LNCAP (cell line): Measurements from ENCODE around the gene HEMGN.

Experiments used
- CTCF ChIP-seq: fragments of 450-650 bp; IDR thresholded peaks from 2 replicates; pipeline ENCODE4 v1.5.1; 2017; ENCODE audit warnings: mild to moderate bottlenecking

HEMGN gene

GRCh38 chr9:97981846-97982682 lies 44.1 kb upstream of the HEMGN start:
- no peak for TF ChIP-seq CTCF

DNA sequence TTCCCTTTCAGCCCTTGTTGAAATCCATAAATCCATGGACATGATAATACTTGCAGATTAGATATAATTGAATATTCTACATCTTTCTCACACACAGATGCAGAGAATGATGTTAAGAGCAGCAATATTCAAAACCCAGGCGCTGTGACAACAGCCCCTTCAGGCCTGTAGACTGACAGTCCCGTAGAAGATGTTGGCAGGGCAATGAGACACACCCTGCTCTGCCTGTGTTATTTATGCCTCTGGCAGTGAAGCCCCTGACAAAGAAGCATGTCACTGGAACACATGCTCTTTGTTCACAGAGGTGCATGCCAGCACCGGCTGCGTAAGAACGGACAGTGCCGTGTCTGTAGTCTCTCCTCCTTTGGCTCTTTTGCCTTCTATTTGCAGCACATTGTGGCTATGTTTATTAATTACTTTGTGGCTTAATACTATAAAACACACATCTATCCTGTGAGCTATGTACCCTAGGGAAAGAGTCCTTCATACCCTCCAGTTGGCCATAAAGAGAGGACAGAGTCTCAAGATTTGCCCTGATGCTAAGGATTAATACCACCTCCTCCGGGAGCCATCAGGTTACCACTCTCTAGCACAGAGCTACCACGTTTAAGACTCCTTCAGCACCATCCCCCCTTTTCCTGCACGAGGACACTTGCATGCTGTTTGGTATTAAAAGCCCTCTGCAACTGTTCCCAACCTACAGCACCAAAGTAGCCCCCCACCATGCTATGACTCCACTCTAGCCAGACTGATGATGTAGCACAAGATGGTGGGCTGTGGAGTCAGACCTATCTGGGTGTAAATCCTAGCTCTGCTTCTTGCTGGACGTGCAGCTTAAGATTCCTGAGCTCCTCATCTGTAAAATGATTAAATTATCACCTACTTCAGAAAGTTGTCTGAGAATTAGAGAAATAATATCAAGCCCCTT lies 43.2 kb upstream of the HEMGN start:
- no peak for TF ChIP-seq CTCF

DNA sequence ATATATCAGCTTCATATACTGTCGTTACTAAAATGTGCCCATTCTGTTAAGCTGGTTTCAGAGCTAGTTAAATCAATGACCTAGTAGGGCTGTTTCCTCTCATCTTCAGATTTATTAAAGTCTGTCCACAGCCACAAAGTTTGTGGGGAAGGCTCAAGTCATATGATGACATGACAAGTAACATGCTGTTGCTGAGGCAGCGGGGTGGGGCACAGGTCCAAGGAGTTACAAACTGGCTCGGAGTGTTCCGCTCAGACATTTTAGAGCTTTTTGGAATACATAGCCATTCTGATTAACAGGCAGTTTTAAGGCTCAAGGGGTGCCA lies 42.5 kb upstream of the HEMGN start:
- no peak for TF ChIP-seq CTCF

DNA sequence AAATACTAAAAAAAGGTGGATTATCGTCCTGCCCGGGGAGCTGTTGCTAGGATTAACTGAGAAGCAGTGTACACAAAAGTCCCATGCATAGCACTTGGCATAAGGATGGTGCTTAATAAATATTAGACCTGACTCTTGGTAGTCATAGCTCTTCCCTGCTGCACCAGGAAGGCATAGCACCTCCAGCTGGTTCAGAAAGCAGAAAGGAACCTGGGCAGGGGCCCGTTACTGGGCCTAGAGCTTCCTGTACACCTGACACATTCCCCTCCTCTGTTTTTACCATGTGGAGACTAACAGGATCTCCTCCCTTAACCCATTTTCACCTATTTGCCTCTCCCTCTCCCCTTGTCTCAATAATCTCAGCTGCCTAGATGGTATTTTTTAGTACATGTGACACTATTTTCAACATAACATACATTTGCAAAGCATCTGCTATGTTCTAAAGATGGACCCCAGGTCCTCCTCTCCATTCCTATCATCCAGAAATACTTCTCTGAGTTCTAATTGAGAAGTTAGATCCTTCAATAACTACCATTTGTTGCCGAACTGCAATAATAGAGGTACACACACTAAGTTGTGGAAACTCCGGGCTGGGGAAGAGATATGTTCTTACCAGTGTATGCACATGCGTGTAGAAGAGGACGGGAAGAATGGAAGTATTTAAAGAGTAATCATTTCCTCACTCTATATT lies 42.0 kb upstream of the HEMGN start:
- TF ChIP-seq CTCF: no peak

- TF ChIP-seq CTCF: no peak
Observed at GRCh38 chr9:97978371-97979130, 40.6 kb upstream of the HEMGN start.

DNA sequence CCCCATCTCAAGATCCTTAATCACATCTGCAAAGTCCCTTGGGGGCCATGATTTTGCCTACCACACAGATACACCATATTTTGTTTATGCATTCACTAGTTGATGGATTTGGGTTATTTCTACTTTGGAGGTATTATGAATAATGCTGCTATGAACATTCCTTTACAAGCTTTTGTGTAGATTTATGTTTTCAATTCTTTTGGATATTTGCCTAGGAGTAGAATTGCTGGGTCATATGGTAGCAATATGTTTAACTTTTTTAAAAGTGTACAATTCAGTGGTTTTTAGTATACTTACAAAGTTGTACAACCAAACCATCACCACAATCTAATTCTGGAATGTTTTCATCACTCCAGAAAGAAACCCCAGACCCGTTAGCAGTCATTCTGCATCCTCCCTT lies 37.4 kb upstream of the HEMGN start:
- no peak for TF ChIP-seq CTCF

- no peak for TF ChIP-seq CTCF
Observed at GRCh38 chr9:97972753-97973152, 34.8 kb upstream of the HEMGN start.
